PFSK-1 (cell line): Measurements from ENCODE around the gene THSD4.

ENCODE experiments used
- FOXP2 ChIP-seq: optimal IDR thresholded peaks from 2 replicates; pipeline ENCODE3; 2011; ENCODE audit warnings: borderline replicate concordance, control low read depth, inconsistent platforms; ENCODE audit not compliant: insufficient read depth; ENCODE audit errors: extremely low read length, extremely low read depth
- POLR2AphosphoS5 ChIP-seq: IDR thresholded peaks from 2 replicates; pipeline ENCODE4 v1.6.1; 2012; ENCODE audit warnings: low read depth, mild to moderate bottlenecking, control low read depth, low read length, moderate library complexity
- REST ChIP-seq, 2 experiments: IDR thresholded peaks; 2 replicates each; pipeline versions ENCODE4 v1.6.1 to v1.8.0; 2011 to 2012; ENCODE audit warnings: low read depth in 2 of 2, low read length in 2 of 2, control low read depth in 1 of 2, inconsistent platforms in 1 of 2, mild to moderate bottlenecking in 1 of 2, moderate library complexity in 1 of 2; ENCODE audit not compliant: insufficient read depth in 1 of 2
- SIN3A ChIP-seq: IDR thresholded peaks from 2 replicates; pipeline ENCODE4 v1.6.1; 2012; ENCODE audit warnings: mild to moderate bottlenecking, low read length, moderate library complexity, borderline replicate concordance; ENCODE audit not compliant: insufficient read depth
- TAF1 ChIP-seq: IDR thresholded peaks from 2 replicates; pipeline ENCODE4 v1.6.1; 2012; ENCODE audit warnings: low read length, control low read depth, borderline replicate concordance; ENCODE audit not compliant: insufficient read depth

Gene THSD4

GRCh38 chr15:71082803-71083202 lies 32.5 kb upstream of the THSD4 start:
- TF ChIP-seq TAF1 (no peak), SIN3A (no peak), REST (IDR thresholded peaks at IDR 0.05; ENCODE audit: insufficient read depth in 1 of 2, low read depth in 2 of 2, low read length in 2 of 2) (no peak)

GRCh38 chr15:71083349-71083748 lies 31.9 kb upstream of the THSD4 start:
- TF ChIP-seq TAF1 (no peak), REST (IDR thresholded peaks at IDR 0.05; ENCODE audit: insufficient read depth in 1 of 2, low read depth in 2 of 2, low read length in 2 of 2) (no peak), POLR2AphosphoS5 (no peak), FOXP2 (no peak), SIN3A (no peak)

- no peak for TF ChIP-seq POLR2AphosphoS5
- TF ChIP-seq SIN3A = no peak
Measured at GRCh38 chr15:71084264-71084663, 31.0 kb upstream of the THSD4 start.

GRCh38 chr15:71085809-71086208 lies 29.5 kb upstream of the THSD4 start:
- TF ChIP-seq REST (IDR thresholded peaks at IDR 0.05; ENCODE audit: insufficient read depth in 1 of 2, low read depth in 2 of 2, low read length in 2 of 2) (no peak), SIN3A (no peak), FOXP2 (no peak), TAF1 (no peak), POLR2AphosphoS5 (no peak)

GRCh38 chr15:71088155-71088554 lies 27.1 kb upstream of the THSD4 start:
- no peak for TF ChIP-seq SIN3A
- no peak for TF ChIP-seq POLR2AphosphoS5
- TF ChIP-seq REST (IDR thresholded peaks at IDR 0.05; ENCODE audit: insufficient read depth in 1 of 2, low read depth in 2 of 2, low read length in 2 of 2) = no peak
- no peak for TF ChIP-seq TAF1
- TF ChIP-seq FOXP2 = no peak
